Neuron (in vitro differentiated cells): ENCODE measurements around the gene ZC3H14.

Experiments used
- H2AFZ ChIP-seq: one replicate; pipeline ENCODE4 v1.6.1; 2013; ENCODE audit warnings: low read depth, mild to moderate bottlenecking, inconsistent platforms, low read length, moderate library complexity
- H3K27me3 ChIP-seq: one replicate; pipeline ENCODE4 v1.6.1; 2013; ENCODE audit warnings: low read length; ENCODE audit not compliant: insufficient read depth
- H3K36me3 ChIP-seq: one replicate; pipeline ENCODE4 v1.6.1; 2013; ENCODE audit warnings: low read length; ENCODE audit not compliant: insufficient read depth
- H3K4me1 ChIP-seq: one replicate; pipeline ENCODE4 v1.6.1; 2013; ENCODE audit warnings: low read length; ENCODE audit not compliant: insufficient read depth
- H3K4me3 ChIP-seq: 2 replicates; pipeline ENCODE4 v1.5.1; 2013; ENCODE audit warnings: mild to moderate bottlenecking, low read length, moderate library complexity
- H3K9me3 ChIP-seq: one replicate; pipeline ENCODE4 v1.6.1; 2013; ENCODE audit warnings: low read length

ZC3H14 gene

GRCh38 chr14:88562532-88562830 lies 356 bp upstream of the ZC3H14 start:
- H3K9me3 ChIP-seq: no peaks in the 10 kb centered on the region
- H2AFZ ChIP-seq: peak overlapping the region; percentile 87
- peak overlapping the region; percentile 92 for H3K4me3 ChIP-seq
- no peaks in the 10 kb centered on the region for H3K27me3 ChIP-seq
- peaks cover 21% of the 10 kb centered on the region for H3K4me1 ChIP-seq
- H3K36me3 ChIP-seq: peaks cover 17% of the 10 kb centered on the region

- Histone ChIP-seq H3K4me1 (peaks cover 21% of the 10 kb centered on the region), H2AFZ (no peak overlapping the region), H3K27me3 (no peaks in the 10 kb centered on the region), H3K4me3 (peak overlapping the region; percentile 92), H3K36me3 (peaks cover 30% of the 10 kb centered on the region), H3K9me3 (no peaks in the 10 kb centered on the region)
Observed at GRCh38 chr14:88563845-88564244, 1.0 kb downstream of the ZC3H14 start.

- no peak overlapping the region for H2AFZ ChIP-seq
- peaks cover 21% of the 10 kb centered on the region for H3K4me1 ChIP-seq
- no peaks in the 10 kb centered on the region for H3K27me3 ChIP-seq
- no peak overlapping the region for H3K4me3 ChIP-seq
- no peaks in the 10 kb centered on the region for H3K9me3 ChIP-seq
- H3K36me3 ChIP-seq: peaks cover 44% of the 10 kb centered on the region
Observed at GRCh38 chr14:88565427-88565826, 2.6 kb downstream of the ZC3H14 start.

GRCh38 chr14:88568196-88568595 lies 5.4 kb downstream of the ZC3H14 start:
- Histone ChIP-seq H3K27me3 (no peaks in the 10 kb centered on the region), H2AFZ (no peak overlapping the region), H3K4me1 (peaks cover 14% of the 10 kb centered on the region), H3K4me3 (no peak overlapping the region), H3K36me3 (peaks cover 67% of the 10 kb centered on the region), H3K9me3 (no peaks in the 10 kb centered on the region)

- no peaks in the 10 kb centered on the region for H3K4me1 ChIP-seq
- H3K4me3 ChIP-seq: no peak overlapping the region
- no peak overlapping the region for H2AFZ ChIP-seq
- peaks cover 86% of the 10 kb centered on the region for H3K36me3 ChIP-seq
- H3K9me3 ChIP-seq: no peaks in the 10 kb centered on the region
- no peaks in the 10 kb centered on the region for H3K27me3 ChIP-seq
Observed at GRCh38 chr14:88572117-88572516, 9.3 kb downstream of the ZC3H14 start.

- no peak overlapping the region for H3K4me3 ChIP-seq
- no peaks in the 10 kb centered on the region for H3K4me1 ChIP-seq
- H2AFZ ChIP-seq: no peak overlapping the region
- H3K9me3 ChIP-seq: no peaks in the 10 kb centered on the region
- H3K27me3 ChIP-seq: no peaks in the 10 kb centered on the region
- peaks cover 91% of the 10 kb centered on the region for H3K36me3 ChIP-seq
Observed at GRCh38 chr14:88576222-88576621, 13.4 kb downstream of the ZC3H14 start.

GRCh38 chr14:88584451-88584850 lies 21.6 kb downstream of the ZC3H14 start:
- H3K27me3 ChIP-seq: no peaks in the 10 kb centered on the region
- peaks cover 93% of the 10 kb centered on the region for H3K36me3 ChIP-seq
- H2AFZ ChIP-seq: no peak overlapping the region
- H3K4me1 ChIP-seq: no peaks in the 10 kb centered on the region
- peaks cover 4% of the 10 kb centered on the region for H3K9me3 ChIP-seq
- H3K4me3 ChIP-seq: no peak overlapping the region

- no peak overlapping the region for H2AFZ ChIP-seq
- H3K27me3 ChIP-seq: no peaks in the 10 kb centered on the region
- no peak overlapping the region for H3K4me3 ChIP-seq
- peaks cover 80% of the 10 kb centered on the region for H3K36me3 ChIP-seq
- H3K4me1 ChIP-seq: no peaks in the 10 kb centered on the region
- peaks cover 4% of the 10 kb centered on the region for H3K9me3 ChIP-seq
Observed at GRCh38 chr14:88588081-88588480, 25.2 kb downstream of the ZC3H14 start.

- H3K27me3 ChIP-seq: no peaks in the 10 kb centered on the region
- H3K9me3 ChIP-seq: no peaks in the 10 kb centered on the region
- H3K4me1 ChIP-seq: no peaks in the 10 kb centered on the region
- no peak overlapping the region for H2AFZ ChIP-seq
- no peak overlapping the region for H3K4me3 ChIP-seq
- peaks cover 78% of the 10 kb centered on the region for H3K36me3 ChIP-seq
Observed at GRCh38 chr14:88590173-88590572, 27.3 kb downstream of the ZC3H14 start.

GRCh38 chr14:88592031-88592430 lies 29.2 kb downstream of the ZC3H14 start:
- no peaks in the 10 kb centered on the region for H3K9me3 ChIP-seq
- H3K36me3 ChIP-seq: peaks cover 81% of the 10 kb centered on the region
- no peak overlapping the region for H3K4me3 ChIP-seq
- H3K4me1 ChIP-seq: no peaks in the 10 kb centered on the region
- H3K27me3 ChIP-seq: no peaks in the 10 kb centered on the region
- H2AFZ ChIP-seq: no peak overlapping the region

- Histone ChIP-seq H3K4me1 (no peaks in the 10 kb centered on the region), H3K36me3 (peaks cover 84% of the 10 kb centered on the region), H3K9me3 (no peaks in the 10 kb centered on the region), H2AFZ (no peak overlapping the region), H3K27me3 (no peaks in the 10 kb centered on the region), H3K4me3 (no peak overlapping the region)
Observed at GRCh38 chr14:88597038-88597437, 34.2 kb downstream of the ZC3H14 start.

- no peak overlapping the region for H3K4me3 ChIP-seq
- H3K36me3 ChIP-seq: peaks cover 90% of the 10 kb centered on the region
- H3K27me3 ChIP-seq: no peaks in the 10 kb centered on the region
- H3K4me1 ChIP-seq: no peaks in the 10 kb centered on the region
- H3K9me3 ChIP-seq: no peaks in the 10 kb centered on the region
- H2AFZ ChIP-seq: no peak overlapping the region
Observed at GRCh38 chr14:88597601-88598000, 34.8 kb downstream of the ZC3H14 start.

GRCh38 chr14:88598097-88598675 lies 35.3 kb downstream of the ZC3H14 start:
- Histone ChIP-seq H3K27me3 (no peaks in the 10 kb centered on the region), H2AFZ (no peak overlapping the region), H3K36me3 (peaks cover 95% of the 10 kb centered on the region), H3K4me3 (no peak overlapping the region), H3K9me3 (no peaks in the 10 kb centered on the region), H3K4me1 (no peaks in the 10 kb centered on the region)

- Histone ChIP-seq H3K36me3 (peaks cover 97% of the 10 kb centered on the region), H3K9me3 (no peaks in the 10 kb centered on the region), H3K4me1 (no peaks in the 10 kb centered on the region), H2AFZ (no peak overlapping the region), H3K27me3 (no peaks in the 10 kb centered on the region), H3K4me3 (no peak overlapping the region)
Observed at GRCh38 chr14:88599326-88599725, 36.5 kb downstream of the ZC3H14 start.
